ENCODE data around the gene CPXM2. TPM values are rescaled to one million over a fixed set of nuclear protein-coding genes. Genes with fewer than 3 reads are reported as not detected.

Gene CPXM2
- polyA plus RNA-seq, 1 donor (not counting 4 experiments of a cell fraction or from before 2014, with no cell fraction given): 0.03 TPM

GRCh38 chr10:123783296-123783695, 108.3 kb downstream of the CPXM2 start:
- Histone ChIP-seq H3K27ac (ENCODE audit: control insufficient read depth, insufficient read depth, low read length) (no peak overlapping the region), H3K36me3 (ENCODE audit: control insufficient read depth in 2 of 2, extremely low read depth in 1 of 2, insufficient read depth in 2 of 2, low read length in 2 of 2) (no peaks in the 10 kb centered on the region), H3K9me1 (ENCODE audit: control insufficient read depth, extremely low read depth, insufficient read depth, low read length) (no peaks in the 10 kb centered on the region), H3K27me3 (ENCODE audit: control insufficient read depth, extremely low read depth, insufficient read depth, low read length) (peaks cover 21% of the 10 kb centered on the region), H3K4me2 (ENCODE audit: control insufficient read depth, extremely low read depth, insufficient read depth, low read depth, low read length) (no peak overlapping the region), H3K4me1 (ENCODE audit: control insufficient read depth, extremely low read depth, insufficient read depth, low read length) (peaks cover 2% of the 10 kb centered on the region), H3K9ac (ENCODE audit: control insufficient read depth, extremely low read depth, insufficient read depth, low read length) (no peak overlapping the region), H3K9me3 (ENCODE audit: control insufficient read depth, low read depth, low read length) (no peaks in the 10 kb centered on the region), H4K20me1 (ENCODE audit: control insufficient read depth, extremely low read depth, insufficient read depth, low read length) (no peaks in the 10 kb centered on the region), H2AFZ (ENCODE audit: control insufficient read depth, low read length) (no peak overlapping the region), H3K4me3 (ENCODE audit: control insufficient read depth in 2 of 3, extremely low read depth in 1 of 3, insufficient read depth in 2 of 3, low read depth in 1 of 3, low read length in 3 of 3) (no peak overlapping the region), H3K79me2 (ENCODE audit: control insufficient read depth, insufficient read depth, low read length) (no peaks in the 10 kb centered on the region)
- no peak for DNase-seq (ENCODE audit: low read depth, low spot score)
- dilution Hi-C loops (cut with MboI; ENCODE audit: extremely low pct_ligation_motif_present, low sequenced_read_pairs): no loop called here
- no peak for FAIRE-seq
- TF ChIP-seq, protein P1, sequence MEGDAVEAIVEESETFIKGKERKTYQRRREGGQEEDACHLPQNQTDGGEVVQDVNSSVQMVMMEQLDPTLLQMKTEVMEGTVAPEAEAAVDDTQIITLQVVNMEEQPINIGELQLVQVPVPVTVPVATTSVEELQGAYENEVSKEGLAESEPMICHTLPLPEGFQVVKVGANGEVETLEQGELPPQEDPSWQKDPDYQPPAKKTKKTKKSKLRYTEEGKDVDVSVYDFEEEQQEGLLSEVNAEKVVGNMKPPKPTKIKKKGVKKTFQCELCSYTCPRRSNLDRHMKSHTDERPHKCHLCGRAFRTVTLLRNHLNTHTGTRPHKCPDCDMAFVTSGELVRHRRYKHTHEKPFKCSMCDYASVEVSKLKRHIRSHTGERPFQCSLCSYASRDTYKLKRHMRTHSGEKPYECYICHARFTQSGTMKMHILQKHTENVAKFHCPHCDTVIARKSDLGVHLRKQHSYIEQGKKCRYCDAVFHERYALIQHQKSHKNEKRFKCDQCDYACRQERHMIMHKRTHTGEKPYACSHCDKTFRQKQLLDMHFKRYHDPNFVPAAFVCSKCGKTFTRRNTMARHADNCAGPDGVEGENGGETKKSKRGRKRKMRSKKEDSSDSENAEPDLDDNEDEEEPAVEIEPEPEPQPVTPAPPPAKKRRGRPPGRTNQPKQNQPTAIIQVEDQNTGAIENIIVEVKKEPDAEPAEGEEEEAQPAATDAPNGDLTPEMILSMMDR (optimal IDR thresholded peaks at IDR 0.05 in 1 of 3, IDR thresholded peaks at IDR 0.05 in 1 of 3, conservative IDR thresholded peaks at IDR 0.05 in 1 of 3; ENCODE audit: extremely low read depth in 1 of 3, insufficient read depth in 2 of 3, low read length in 3 of 3): no peak
- no peak for TF ChIP-seq EZH2 (IDR thresholded peaks at IDR 0.05; ENCODE audit: low read length)

GRCh38 chr10:123782549-123782948, 109.1 kb downstream of the CPXM2 start:
- peaks cover 2% of the 10 kb centered on the region for H3K4me1 ChIP-seq (ENCODE audit: control insufficient read depth, extremely low read depth, insufficient read depth, low read length)
- TF ChIP-seq EZH2 (IDR thresholded peaks at IDR 0.05; ENCODE audit: low read length): no peak
- TF ChIP-seq, protein P1 (optimal IDR thresholded peaks at IDR 0.05 in 1 of 3, IDR thresholded peaks at IDR 0.05 in 1 of 3, conservative IDR thresholded peaks at IDR 0.05 in 1 of 3; ENCODE audit: extremely low read depth in 1 of 3, insufficient read depth in 2 of 3, low read length in 3 of 3): no peak
- FAIRE-seq (no peak), DNase-seq (ENCODE audit: low read depth, low spot score) (no peak)
- no peaks in the 10 kb centered on the region for H3K9me3 ChIP-seq (ENCODE audit: control insufficient read depth, low read depth, low read length)
- no peaks in the 10 kb centered on the region for H4K20me1 ChIP-seq (ENCODE audit: control insufficient read depth, extremely low read depth, insufficient read depth, low read length)
- no peak overlapping the region for H3K4me3 ChIP-seq (ENCODE audit: control insufficient read depth in 2 of 3, extremely low read depth in 1 of 3, insufficient read depth in 2 of 3, low read depth in 1 of 3, low read length in 3 of 3)
- H2AFZ ChIP-seq (ENCODE audit: control insufficient read depth, low read length): no peak overlapping the region
- no peak overlapping the region for H3K4me2 ChIP-seq (ENCODE audit: control insufficient read depth, extremely low read depth, insufficient read depth, low read depth, low read length)
- H3K27me3 ChIP-seq (ENCODE audit: control insufficient read depth, extremely low read depth, insufficient read depth, low read length): peaks cover 27% of the 10 kb centered on the region
- no peaks in the 10 kb centered on the region for H3K79me2 ChIP-seq (ENCODE audit: control insufficient read depth, insufficient read depth, low read length)
- no peaks in the 10 kb centered on the region for H3K9me1 ChIP-seq (ENCODE audit: control insufficient read depth, extremely low read depth, insufficient read depth, low read length)
- no peak overlapping the region for H3K9ac ChIP-seq (ENCODE audit: control insufficient read depth, extremely low read depth, insufficient read depth, low read length)
- H3K36me3 ChIP-seq (ENCODE audit: control insufficient read depth in 2 of 2, extremely low read depth in 1 of 2, insufficient read depth in 2 of 2, low read length in 2 of 2): no peaks in the 10 kb centered on the region
- dilution Hi-C loops (cut with MboI; ENCODE audit: extremely low pct_ligation_motif_present, low sequenced_read_pairs): no loop called here
- H3K27ac ChIP-seq (ENCODE audit: control insufficient read depth, insufficient read depth, low read length): no peak overlapping the region
